Endothelial cell of umbilical vein (primary cell): Measurements from ENCODE around the gene PTCSC3.

Source experiments
- EZH2 ChIP-seq: IDR thresholded peaks from 2 replicates; pipeline ENCODE4 v1.6.1; 2012; ENCODE audit warnings: borderline replicate concordance, low read depth, mild to moderate bottlenecking, moderate library complexity, low read length, inconsistent platforms; ENCODE audit not compliant: severe bottlenecking
- POLR2A ChIP-seq: IDR thresholded peaks from 2 replicates; pipeline ENCODE4 v1.6.1; 2012; ENCODE audit warnings: low read depth, mild to moderate bottlenecking, control low read depth, low read length
- POLR2AphosphoS5 ChIP-seq: IDR thresholded peaks from 2 replicates; pipeline ENCODE4 v1.6.1; 2012; ENCODE audit warnings: low read depth, mild to moderate bottlenecking, control low read depth, low read length, moderate library complexity; ENCODE audit not compliant: insufficient read depth
- TF ChIP-seq, protein P1 (sequence below), 2 donors: IDR thresholded peaks; 1 replicate in 1 of 2; 2 replicates in 1 of 2; pipeline ENCODE4 v1.5.1; 2011; ENCODE audit warnings: low read length in 2 of 2, mild to moderate bottlenecking in 2 of 2, moderate library complexity in 2 of 2, control low read depth in 1 of 2, inconsistent platforms in 1 of 2, low read depth in 1 of 2; ENCODE audit not compliant: insufficient read depth in 1 of 2; ENCODE audit errors: extremely low read depth in 1 of 2
- TF ChIP-seq, protein P2 (sequence below): IDR thresholded peaks from 2 replicates; pipeline ENCODE4 v1.6.1; 2011; ENCODE audit not compliant: insufficient read depth, insufficient read length

DNA sequence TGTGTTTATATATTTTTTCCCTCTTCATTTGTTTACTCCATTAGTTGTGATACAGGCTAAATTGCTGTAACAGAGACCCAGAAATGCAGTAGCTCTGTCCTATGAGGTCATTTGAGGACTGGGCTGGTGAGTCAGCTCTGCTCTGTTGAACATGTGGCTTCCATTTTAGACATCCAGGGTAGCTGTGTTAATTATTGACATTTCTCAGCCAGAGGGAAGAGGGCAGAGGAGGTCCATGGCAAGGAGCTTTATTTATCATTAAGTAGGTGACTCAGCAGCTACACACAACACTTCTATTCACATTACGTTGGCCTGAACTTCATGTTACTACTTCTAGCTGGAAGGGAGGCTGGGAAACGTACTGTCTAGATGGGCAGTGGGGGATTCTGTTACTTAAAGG lies 85.4 kb downstream of the PTCSC3 start:
- TF ChIP-seq, protein P1, sequence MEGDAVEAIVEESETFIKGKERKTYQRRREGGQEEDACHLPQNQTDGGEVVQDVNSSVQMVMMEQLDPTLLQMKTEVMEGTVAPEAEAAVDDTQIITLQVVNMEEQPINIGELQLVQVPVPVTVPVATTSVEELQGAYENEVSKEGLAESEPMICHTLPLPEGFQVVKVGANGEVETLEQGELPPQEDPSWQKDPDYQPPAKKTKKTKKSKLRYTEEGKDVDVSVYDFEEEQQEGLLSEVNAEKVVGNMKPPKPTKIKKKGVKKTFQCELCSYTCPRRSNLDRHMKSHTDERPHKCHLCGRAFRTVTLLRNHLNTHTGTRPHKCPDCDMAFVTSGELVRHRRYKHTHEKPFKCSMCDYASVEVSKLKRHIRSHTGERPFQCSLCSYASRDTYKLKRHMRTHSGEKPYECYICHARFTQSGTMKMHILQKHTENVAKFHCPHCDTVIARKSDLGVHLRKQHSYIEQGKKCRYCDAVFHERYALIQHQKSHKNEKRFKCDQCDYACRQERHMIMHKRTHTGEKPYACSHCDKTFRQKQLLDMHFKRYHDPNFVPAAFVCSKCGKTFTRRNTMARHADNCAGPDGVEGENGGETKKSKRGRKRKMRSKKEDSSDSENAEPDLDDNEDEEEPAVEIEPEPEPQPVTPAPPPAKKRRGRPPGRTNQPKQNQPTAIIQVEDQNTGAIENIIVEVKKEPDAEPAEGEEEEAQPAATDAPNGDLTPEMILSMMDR (IDR thresholded peaks at IDR 0.05; ENCODE audit: extremely low read depth in 1 of 2, insufficient read depth in 1 of 2, low read depth in 1 of 2, low read length in 2 of 2), result no peak
- TF ChIP-seq EZH2 (no peak), POLR2A (no peak), POLR2AphosphoS5 (no peak)
- TF ChIP-seq, protein P2, sequence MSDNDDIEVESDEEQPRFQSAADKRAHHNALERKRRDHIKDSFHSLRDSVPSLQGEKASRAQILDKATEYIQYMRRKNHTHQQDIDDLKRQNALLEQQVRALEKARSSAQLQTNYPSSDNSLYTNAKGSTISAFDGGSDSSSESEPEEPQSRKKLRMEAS, result no peak
